OCI-LY1 (cell line): ENCODE measurements around the gene ING4.

Experiments used
- H2AFZ ChIP-seq: fragments of 200-600 bp; sonication (generic), shearing (Covaris generic); 2 replicates; pipeline ENCODE4 v1.6.0; 2014; ENCODE audit warnings: antibody characterized with exemption, mild to moderate bottlenecking, low read length
- H3F3A ChIP-seq: fragments of 200-600 bp; sonication (generic), shearing (Covaris generic); 2 replicates; pipeline ENCODE4 v1.6.0; 2014; ENCODE audit warnings: mild to moderate bottlenecking, antibody characterized with exemption, low read length, moderate library complexity; ENCODE audit not compliant: insufficient read depth
- H3K27ac ChIP-seq: fragments of 200-600 bp; sonication (generic); 2 replicates; pipeline ENCODE4 v1.5.1; 2014; ENCODE audit warnings: low read length, mixed run types, mild to moderate bottlenecking, low read depth; ENCODE audit not compliant: poor library complexity, severe bottlenecking
- H3K27me3 ChIP-seq: fragments of 200-600 bp; sonication (generic); 2 replicates; pipeline ENCODE4 v1.6.0; 2014; ENCODE audit warnings: antibody characterized with exemption, mild to moderate bottlenecking, low read length, moderate library complexity; ENCODE audit not compliant: insufficient read depth
- H3K36me3 ChIP-seq: fragments of 200-600 bp; sonication (generic); 2 replicates; pipeline ENCODE4 v1.6.1; 2014; ENCODE audit warnings: mild to moderate bottlenecking, antibody characterized with exemption, low read length, moderate library complexity, mixed read lengths; ENCODE audit not compliant: insufficient read depth
- H3K4me1 ChIP-seq: fragments of 200-600 bp; sonication (generic); 2 replicates; pipeline ENCODE4 v1.5.1; 2014; ENCODE audit warnings: mild to moderate bottlenecking, low read length, moderate library complexity; ENCODE audit not compliant: insufficient read depth, severe bottlenecking
- H3K4me2 ChIP-seq: fragments of 200-600 bp; sonication (generic), shearing (Covaris generic); 2 replicates; pipeline ENCODE4 v1.6.1; 2014; ENCODE audit warnings: low read length
- H3K4me3 ChIP-seq: fragments of 200-600 bp; sonication (generic); 2 replicates; pipeline ENCODE4 v1.5.1; 2014; ENCODE audit warnings: low read length, low read depth, mild to moderate bottlenecking, mixed read lengths; ENCODE audit not compliant: poor library complexity, severe bottlenecking
- H3K79me2 ChIP-seq: fragments of 200-600 bp; shearing (Covaris generic); 2 replicates; pipeline ENCODE4 v1.6.1; 2016; ENCODE audit warnings: mixed run types, low read length, mixed read lengths; ENCODE audit not compliant: insufficient read depth
- H3K9ac ChIP-seq: fragments of 200-600 bp; sonication (generic), shearing (Covaris generic); 2 replicates; pipeline ENCODE4 v1.6.1; 2014; ENCODE audit warnings: mild to moderate bottlenecking, low read length, mixed read lengths
- H3K9me2 ChIP-seq: fragments of 200-600 bp; sonication (generic), shearing (Covaris generic); 2 replicates; pipeline ENCODE4 v1.6.1; 2014; ENCODE audit warnings: low read depth, mild to moderate bottlenecking, low read length, mixed read lengths
- H3K9me3 ChIP-seq: fragments of 200-600 bp; shearing (Covaris generic); 2 replicates; pipeline ENCODE4 v1.6.1; 2014; ENCODE audit warnings: low read length, mixed read lengths
- H4K20me1 ChIP-seq: fragments of 200-600 bp; sonication (generic), shearing (Covaris generic); 2 replicates; pipeline ENCODE4 v1.6.0; 2016; ENCODE audit warnings: mild to moderate bottlenecking, low read length; ENCODE audit not compliant: insufficient read depth
- EZH2 ChIP-seq: fragments of 200-600 bp; sonication (generic), shearing (Covaris generic); IDR thresholded peaks from 2 replicates; pipeline ENCODE4 v1.8.0; 2017; ENCODE audit warnings: borderline replicate concordance, mixed run types, mild to moderate bottlenecking, antibody characterized with exemption, low read length, moderate library complexity, mixed read lengths
- TF ChIP-seq, protein P1 (sequence below): fragments of 200-600 bp; sonication (generic), shearing (Covaris generic); IDR thresholded peaks from 2 replicates; pipeline ENCODE4 v1.5.1; 2017; ENCODE audit warnings: mild to moderate bottlenecking, antibody characterized with exemption, low read length, moderate library complexity, mixed read lengths

Gene ING4

GRCh38 chr12:6685814-6686213 lies 22.9 kb upstream of the ING4 start:
- no peaks in the 10 kb centered on the region for H3K27me3 ChIP-seq
- no peaks in the 10 kb centered on the region for H3K9me3 ChIP-seq
- peaks cover 30% of the 10 kb centered on the region for H3K4me1 ChIP-seq
- H3K9ac ChIP-seq, result no peak overlapping the region
- H2AFZ ChIP-seq, result no peak overlapping the region
- H3K4me2 ChIP-seq, result no peak overlapping the region
- H3K36me3 ChIP-seq, result peaks cover 57% of the 10 kb centered on the region
- TF ChIP-seq, protein P1, sequence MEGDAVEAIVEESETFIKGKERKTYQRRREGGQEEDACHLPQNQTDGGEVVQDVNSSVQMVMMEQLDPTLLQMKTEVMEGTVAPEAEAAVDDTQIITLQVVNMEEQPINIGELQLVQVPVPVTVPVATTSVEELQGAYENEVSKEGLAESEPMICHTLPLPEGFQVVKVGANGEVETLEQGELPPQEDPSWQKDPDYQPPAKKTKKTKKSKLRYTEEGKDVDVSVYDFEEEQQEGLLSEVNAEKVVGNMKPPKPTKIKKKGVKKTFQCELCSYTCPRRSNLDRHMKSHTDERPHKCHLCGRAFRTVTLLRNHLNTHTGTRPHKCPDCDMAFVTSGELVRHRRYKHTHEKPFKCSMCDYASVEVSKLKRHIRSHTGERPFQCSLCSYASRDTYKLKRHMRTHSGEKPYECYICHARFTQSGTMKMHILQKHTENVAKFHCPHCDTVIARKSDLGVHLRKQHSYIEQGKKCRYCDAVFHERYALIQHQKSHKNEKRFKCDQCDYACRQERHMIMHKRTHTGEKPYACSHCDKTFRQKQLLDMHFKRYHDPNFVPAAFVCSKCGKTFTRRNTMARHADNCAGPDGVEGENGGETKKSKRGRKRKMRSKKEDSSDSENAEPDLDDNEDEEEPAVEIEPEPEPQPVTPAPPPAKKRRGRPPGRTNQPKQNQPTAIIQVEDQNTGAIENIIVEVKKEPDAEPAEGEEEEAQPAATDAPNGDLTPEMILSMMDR, result no peak
- no peak for TF ChIP-seq EZH2
- H3K4me3 ChIP-seq, result no peak overlapping the region
- no peak overlapping the region for H3K27ac ChIP-seq
- H4K20me1 ChIP-seq, result no peaks in the 10 kb centered on the region
- H3F3A ChIP-seq, result no peaks in the 10 kb centered on the region; the same call in none of the 2 replicates
- peaks cover 80% of the 10 kb centered on the region for H3K79me2 ChIP-seq
- no peaks in the 10 kb centered on the region for H3K9me2 ChIP-seq

- no peaks in the 10 kb centered on the region; the same call in none of the 2 replicates for H3F3A ChIP-seq
- no peak overlapping the region for H3K4me2 ChIP-seq
- H3K36me3 ChIP-seq, result peaks cover 69% of the 10 kb centered on the region
- no peak overlapping the region for H3K27ac ChIP-seq
- no peaks in the 10 kb centered on the region for H3K27me3 ChIP-seq
- H4K20me1 ChIP-seq, result no peaks in the 10 kb centered on the region
- H3K79me2 ChIP-seq, result peaks cover 77% of the 10 kb centered on the region
- no peak overlapping the region for H3K4me3 ChIP-seq
- H3K9me3 ChIP-seq, result no peaks in the 10 kb centered on the region
- H2AFZ ChIP-seq, result no peak overlapping the region
- no peaks in the 10 kb centered on the region for H3K9me2 ChIP-seq
- no peak for TF ChIP-seq EZH2
- TF ChIP-seq, protein P1, result peak; percentile 80
- peaks cover 21% of the 10 kb centered on the region for H3K4me1 ChIP-seq
- H3K9ac ChIP-seq, result no peak overlapping the region
These were observed 21.7 kb upstream of the ING4 start for GRCh38 chr12:6684609-6685008.

DNA sequence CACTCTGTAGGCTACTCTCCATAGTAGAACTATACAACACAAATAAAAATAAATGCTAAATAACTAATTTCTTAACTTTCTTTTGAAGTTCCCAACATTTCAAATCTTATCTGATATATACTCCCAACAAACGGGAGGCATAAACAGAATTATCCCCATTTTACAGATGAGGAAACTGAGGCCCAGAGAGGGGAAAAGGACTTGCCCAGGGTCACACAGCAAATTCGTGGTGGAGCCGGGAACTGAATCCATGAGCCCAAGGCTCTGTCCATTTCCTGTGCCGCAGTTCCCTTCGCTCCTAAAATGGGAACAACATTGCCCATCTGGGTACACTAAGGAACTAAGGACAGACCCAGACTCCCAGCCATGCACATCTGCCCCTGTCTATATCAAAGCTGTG lies 14.0 kb upstream of the ING4 start:
- Histone ChIP-seq H3F3A (no peaks in the 10 kb centered on the region), H4K20me1 (no peaks in the 10 kb centered on the region), H3K79me2 (peaks cover 14% of the 10 kb centered on the region), H3K9me2 (no peaks in the 10 kb centered on the region), H2AFZ (no peak overlapping the region), H3K9ac (no peak overlapping the region), H3K27me3 (no peaks in the 10 kb centered on the region), H3K4me2 (no peak overlapping the region), H3K27ac (no peak overlapping the region), H3K4me1 (no peaks in the 10 kb centered on the region), H3K4me3 (no peak overlapping the region), H3K9me3 (no peaks in the 10 kb centered on the region), H3K36me3 (peaks cover 98% of the 10 kb centered on the region)
- no peak for TF ChIP-seq EZH2
- TF ChIP-seq, protein P1, result no peak
